Hematopoietic multipotent progenitor cell treated with erythropoietin and hydrocortisone succinate and interleukin-3 and kit ligand, for 6 days (in vitro differentiated cells): Measurements from ENCODE around the gene ALDH1A1.

Source experiments
- DNase-seq: peaks from one replicate; pipeline ENCODE4 v3.0.0-alpha.2; 2015

Gene ALDH1A1

GRCh38 chr9:72952914-72953313 lies at the start of gene ALDH1A1:
TSS of gene ALDH1A1 (minus strand) at chr9:72953053. CDS start at chr9:72953000, 53 bp downstream.
- DNase-seq: peak; percentile 86

DNA sequence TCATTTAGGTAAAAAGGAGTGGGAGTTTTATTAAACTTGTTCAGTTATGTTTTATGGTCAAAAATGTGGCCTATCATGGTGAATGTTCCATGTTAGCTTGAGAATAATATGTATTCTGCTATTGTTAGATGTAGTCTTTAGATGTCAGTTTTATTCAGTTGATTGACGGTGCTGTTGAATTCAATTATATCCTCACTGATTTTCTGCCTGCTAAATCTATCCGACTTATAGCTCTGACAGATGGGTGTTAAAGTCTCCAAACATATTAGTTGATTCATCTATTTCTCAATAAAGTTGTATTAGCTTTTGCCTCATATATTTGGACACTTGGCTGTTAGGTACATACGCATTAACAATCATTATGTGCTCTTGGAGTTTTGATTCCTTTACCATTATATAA lies 49.0 kb upstream of the ALDH1A1 start:
- no peak for DNase-seq

GRCh38 chr9:72998363-72998762 lies 45.5 kb upstream of the ALDH1A1 start:
- DNase-seq: no peak

- DNase-seq: peak; percentile 63
Measured at GRCh38 chr9:72997387-72997995, 44.6 kb upstream of the ALDH1A1 start.

DNA sequence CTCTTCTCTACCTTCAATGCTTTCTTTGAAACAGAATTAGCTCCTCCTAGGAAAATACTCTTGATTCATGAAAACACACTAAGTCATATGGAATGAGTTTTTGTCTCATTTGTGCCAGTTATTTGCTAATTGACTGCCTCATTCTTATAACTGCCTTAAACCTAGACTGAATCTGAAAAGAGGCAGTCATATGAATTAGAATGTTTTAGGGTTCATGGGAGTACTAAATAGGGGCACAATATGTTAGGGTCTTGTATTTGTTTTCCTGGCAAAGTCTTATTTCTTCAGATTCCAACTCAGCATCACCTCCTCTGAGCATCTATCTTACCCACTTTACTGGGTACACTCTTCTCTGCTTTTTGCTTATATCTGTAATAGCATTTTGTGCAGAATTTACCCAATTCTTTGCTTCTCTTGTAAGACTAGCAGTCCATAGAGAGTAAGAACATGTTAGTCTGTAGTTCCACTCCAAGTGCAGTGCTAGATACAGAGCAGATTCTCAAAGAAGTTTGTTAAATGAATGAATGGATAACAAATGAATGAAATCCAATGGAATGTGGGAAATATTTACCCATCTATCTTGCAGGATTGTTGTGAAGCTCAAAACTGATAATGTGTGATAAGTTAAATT lies 43.9 kb upstream of the ALDH1A1 start:
- peak; percentile 19 for DNase-seq

GRCh38 chr9:72996114-72996513 lies 43.3 kb upstream of the ALDH1A1 start:
- no peak for DNase-seq

- DNase-seq: peak; percentile 22
Measured at GRCh38 chr9:72995131-72996024, 42.5 kb upstream of the ALDH1A1 start.

GRCh38 chr9:72991772-72992171 lies 38.9 kb upstream of the ALDH1A1 start:
- no peak for DNase-seq

DNA sequence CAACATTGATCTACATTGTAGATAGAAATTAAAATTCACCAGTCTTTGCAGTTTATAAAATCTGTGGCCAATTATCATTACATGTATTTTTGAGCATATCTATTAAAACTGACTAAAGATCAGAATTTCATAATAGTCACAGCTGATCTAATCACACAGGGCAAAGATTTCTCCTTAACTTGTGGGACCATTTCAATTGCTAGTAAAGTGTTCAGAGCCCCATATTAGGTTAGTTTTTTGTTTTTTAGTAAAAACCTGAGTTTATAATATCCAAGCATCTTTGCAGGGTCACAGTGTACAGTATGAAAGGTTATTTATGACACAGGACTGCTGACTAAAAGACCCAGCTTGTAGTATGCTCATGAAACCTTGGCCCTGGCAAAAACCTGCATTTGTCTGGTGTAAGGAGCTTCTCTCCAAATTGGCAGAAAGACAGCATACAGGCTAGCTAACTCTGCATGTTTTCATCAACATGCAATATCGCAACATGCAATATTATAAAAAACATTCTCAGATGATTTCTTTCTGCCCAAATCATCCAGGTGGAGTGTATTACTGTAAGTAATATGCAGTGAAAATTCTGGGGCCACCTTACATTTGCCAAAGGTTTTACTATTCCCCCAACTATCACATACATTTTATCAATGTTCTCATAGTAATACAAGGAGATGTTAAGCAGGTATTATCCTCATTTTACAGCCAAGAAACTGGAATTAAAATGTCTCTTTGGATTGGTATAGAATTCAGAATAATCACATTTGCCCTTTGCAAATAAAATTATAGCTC lies 37.7 kb upstream of the ALDH1A1 start:
- DNase-seq: no peak

DNA sequence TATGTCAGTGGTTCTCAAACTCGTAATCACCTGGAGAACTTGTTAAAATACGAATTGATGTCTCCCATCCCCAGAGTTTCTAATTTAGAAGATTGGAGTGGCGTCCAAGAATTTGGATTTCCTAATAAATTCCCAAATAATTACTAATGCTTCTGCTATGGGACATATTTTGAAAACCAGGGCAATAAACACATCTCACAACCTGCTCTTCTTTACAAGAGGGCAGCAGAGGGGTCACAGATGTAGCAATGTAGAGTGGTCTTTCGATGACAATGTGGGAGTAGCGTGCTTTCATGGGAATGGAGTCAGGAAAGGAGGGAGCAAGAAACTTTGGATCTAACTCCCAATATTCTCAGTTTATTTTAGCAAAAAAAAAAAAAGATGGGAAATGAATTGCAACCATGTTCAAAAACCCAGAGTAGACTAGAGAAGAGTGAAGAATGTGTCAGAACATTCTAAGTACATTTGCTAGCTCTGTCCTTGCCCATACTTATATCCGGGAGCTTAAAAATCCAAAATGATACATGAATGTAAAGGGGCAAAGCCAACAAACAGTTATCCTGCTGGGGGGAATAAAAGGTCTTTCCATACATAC lies 33.8 kb upstream of the ALDH1A1 start:
- DNase-seq: no peak

DNA sequence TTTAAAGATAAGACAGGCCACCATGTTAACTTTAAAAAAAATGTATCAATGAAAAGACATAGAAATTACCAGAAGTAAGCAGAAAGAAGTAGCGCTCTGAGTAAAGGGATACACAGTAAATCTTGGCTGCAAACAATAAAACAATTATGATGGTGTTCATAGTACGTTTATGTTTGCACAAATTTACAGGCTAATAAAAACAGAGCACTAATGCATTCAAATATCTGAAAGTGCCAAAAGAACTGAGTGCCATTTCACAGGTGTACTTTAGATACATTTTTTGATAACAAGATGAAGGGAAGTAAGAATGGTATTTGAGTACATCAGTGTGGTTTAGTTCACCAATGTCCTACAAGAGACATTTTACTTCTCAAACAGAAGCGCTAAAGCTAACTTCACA lies 32.9 kb upstream of the ALDH1A1 start:
- no peak for DNase-seq

DNA sequence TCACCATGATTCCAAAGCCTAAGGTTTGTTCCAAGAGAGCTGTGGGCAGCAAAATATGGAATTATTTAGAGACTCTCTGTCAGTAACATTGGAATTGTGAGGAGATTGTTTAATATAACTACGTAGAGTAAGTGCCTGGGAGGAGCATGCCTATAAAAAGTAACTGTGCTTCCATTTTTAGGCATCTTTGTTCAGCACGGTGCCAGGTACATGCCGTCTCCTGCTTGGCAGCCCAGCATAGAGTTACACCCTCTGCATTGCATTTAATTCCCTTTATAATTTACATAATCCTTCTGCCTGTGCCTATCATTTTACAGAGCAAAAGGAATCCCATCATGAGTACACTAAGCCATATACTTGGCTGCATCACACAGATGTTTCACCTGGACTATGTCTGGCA lies 32.1 kb upstream of the ALDH1A1 start:
- DNase-seq: no peak

- no peak for DNase-seq
Measured at GRCh38 chr9:72984226-72984947, 31.5 kb upstream of the ALDH1A1 start.

GRCh38 chr9:72983512-72984225 lies 30.8 kb upstream of the ALDH1A1 start:
- peak; percentile 25 for DNase-seq

- DNase-seq: peak; percentile 8
Measured at GRCh38 chr9:72983056-72983455, 30.2 kb upstream of the ALDH1A1 start.

GRCh38 chr9:72982146-72982799 lies 29.4 kb upstream of the ALDH1A1 start:
- peak; percentile 17 for DNase-seq

DNA sequence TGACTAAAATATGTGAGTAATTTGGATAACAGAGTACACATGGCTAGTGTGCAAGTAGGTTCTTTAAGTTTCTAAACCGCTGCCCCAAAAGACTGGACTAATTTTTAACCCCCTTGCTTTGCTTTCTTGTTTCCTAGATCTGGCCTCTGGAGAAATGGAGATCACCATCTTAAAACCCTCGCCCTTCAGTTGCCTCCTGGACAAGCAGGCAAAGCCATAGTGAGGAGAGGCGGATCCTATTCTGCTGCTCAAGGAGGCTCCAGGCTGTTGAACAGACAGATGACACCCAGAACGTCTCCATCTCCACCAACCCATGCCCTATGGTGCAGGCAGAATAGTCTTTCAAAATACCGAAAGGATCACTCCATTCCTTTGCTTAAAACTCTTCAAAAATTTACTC lies 28.6 kb upstream of the ALDH1A1 start:
- no peak for DNase-seq

DNA sequence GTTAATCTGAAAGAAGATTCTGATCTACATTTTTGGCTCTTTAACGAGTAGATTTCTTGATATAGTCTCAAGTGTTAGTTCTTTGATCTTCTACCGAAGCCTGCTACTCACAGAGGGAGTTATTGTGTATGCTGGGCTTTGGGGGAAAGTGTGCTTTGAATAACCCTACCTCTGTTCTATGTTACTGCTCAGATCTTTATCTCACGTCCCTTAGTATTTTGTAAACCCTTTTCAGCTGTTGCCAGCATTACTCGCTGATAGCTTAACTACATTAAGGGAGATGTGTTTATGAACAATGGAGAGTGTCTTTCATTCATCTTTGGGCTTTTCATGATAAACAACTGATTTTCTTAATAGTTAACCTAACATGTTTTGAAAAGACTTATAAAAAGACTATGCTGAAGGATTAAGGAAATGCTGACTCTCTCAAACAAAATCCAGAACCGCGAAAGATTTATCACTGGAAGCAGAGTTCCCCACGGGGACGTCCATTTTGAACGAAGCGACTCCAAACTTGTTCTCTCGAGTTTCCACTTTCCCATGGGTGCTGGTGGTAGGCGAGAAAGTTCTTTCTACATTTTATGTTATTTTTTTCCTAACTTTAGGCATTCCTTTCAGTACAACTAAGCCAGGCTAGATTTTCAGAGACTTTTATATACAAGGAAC lies 27.9 kb upstream of the ALDH1A1 start:
- DNase-seq: no peak

GRCh38 chr9:72980183-72980582 lies 27.3 kb upstream of the ALDH1A1 start:
- DNase-seq: no peak
